ENCODE measurements around the gene CACNA1I. TPM values are rescaled to one million over a fixed set of nuclear protein-coding genes. Genes with fewer than 3 reads are reported as not detected.

The CACNA1I gene
- total RNA-seq, 1 experiment from 2014 or later = 0.15 TPM

- no peak for ATAC-seq
- Histone ChIP-seq H3K4me2 (ENCODE audit: low read length) (no peak overlapping the region), H3K9me2 (ENCODE audit: insufficient read depth) (no peaks in the 10 kb centered on the region), H4K20me1 (ENCODE audit: insufficient read depth) (no peaks in the 10 kb centered on the region), H3K4me3 (replicated peaks in 1 of 2; ENCODE audit: low read depth in 1 of 2, low read length in 2 of 2) (no peak overlapping the region), H3K27ac (ENCODE audit: low read depth, low read length) (no peak overlapping the region), H2AFZ (ENCODE audit: low read depth, low read length, poor library complexity, severe bottlenecking) (no peak overlapping the region), H3K27me3 (ENCODE audit: insufficient read depth, low read length) (no peaks in the 10 kb centered on the region; the same call in 1 of the 2 replicates), H3K4me1 (ENCODE audit: control insufficient read depth in 1 of 2, insufficient read depth in 2 of 2, low read length in 2 of 2) (no peaks in the 10 kb centered on the region), H3K9ac (ENCODE audit: low read length) (no peak overlapping the region), H3K79me2 (ENCODE audit: insufficient read depth, low read length) (no peaks in the 10 kb centered on the region), H3K9me3 (ENCODE audit: control insufficient read depth in 1 of 2, insufficient read depth in 1 of 2, low read depth in 1 of 2, low read length in 2 of 2) (no peaks in the 10 kb centered on the region), H3K36me3 (ENCODE audit: control insufficient read depth in 1 of 2, insufficient read depth in 2 of 2, low read length in 2 of 2) (no peaks in the 10 kb centered on the region)
- CTCF ChIA-PET = no interaction called here
- RAD21 ChIA-PET (ENCODE audit: low non-redundant PET in 1 of 2, low total read pairs in 2 of 2, uncharacterized antibody in 2 of 2, unreplicated experiment in 2 of 2) = no interaction called here
- POLR2A ChIA-PET = no interaction called here
- BruUV-seq (replicated peaks) = no TSS peak
- intact Hi-C loops (cut with micrococcal nuclease) = no loop called here
- no peak for DNase-seq (ENCODE audit: low read depth, low spot score)
- no peak for TF ChIP-seq ZBTB33 (IDR thresholded peaks at IDR 0.05; ENCODE audit: extremely low read depth, insufficient replicate concordance, low read length)
- no peak for TF ChIP-seq CTCF (IDR thresholded peaks at IDR 0.05 in 2 of 3, conservative IDR thresholded peaks at IDR 0.05 in 1 of 3; ENCODE audit: borderline replicate concordance in 1 of 3, insufficient read depth in 1 of 3, low read depth in 2 of 3, low read length in 2 of 3)
- TF ChIP-seq SRF (IDR thresholded peaks at IDR 0.05; ENCODE audit: low read depth) = no peak
- no peak for TF ChIP-seq SIN3A (IDR thresholded peaks at IDR 0.05; ENCODE audit: low read depth)
- no peak for TF ChIP-seq POLR2A (IDR thresholded peaks at IDR 0.05; ENCODE audit: borderline replicate concordance, extremely low read depth, insufficient read depth, insufficient read length)
- no peak for TF ChIP-seq RAD21 (IDR thresholded peaks at IDR 0.05; ENCODE audit: low read depth)
- TF ChIP-seq ATF3 (IDR thresholded peaks at IDR 0.05) = no peak
- TF ChIP-seq SP1 (IDR thresholded peaks at IDR 0.05; ENCODE audit: low read depth) = no peak
- TF ChIP-seq TCF7L2 (IDR thresholded peaks at IDR 0.05; ENCODE audit: borderline replicate concordance, extremely low read depth, insufficient read depth, insufficient read length) = no peak
- TF ChIP-seq CEBPB (IDR thresholded peaks at IDR 0.05; ENCODE audit: low read depth) = no peak
- no peak for TF ChIP-seq ZNF274 (IDR thresholded peaks at IDR 0.05; ENCODE audit: low read depth, low read length)
- TF ChIP-seq EZH2phosphoT487 (IDR thresholded peaks at IDR 0.05; ENCODE audit: borderline replicate concordance) = no peak
- no peak for TF ChIP-seq ELF1 (IDR thresholded peaks at IDR 0.05; ENCODE audit: borderline replicate concordance, low read depth)
- TF ChIP-seq ZFX (IDR thresholded peaks at IDR 0.05) = no peak
- TF ChIP-seq JUND (IDR thresholded peaks at IDR 0.05) = no peak
- TF ChIP-seq FOSL1 (IDR thresholded peaks at IDR 0.05; ENCODE audit: low read depth) = no peak
- no peak for TF ChIP-seq MAX (IDR thresholded peaks at IDR 0.05)
- no peak for TF ChIP-seq EGR1 (IDR thresholded peaks at IDR 0.05; ENCODE audit: low read depth)
- TF ChIP-seq YY1 (IDR thresholded peaks at IDR 0.05; ENCODE audit: extremely low read depth, insufficient replicate concordance, low read depth, low read length) = no peak
Measured at GRCh38 chr22:39581303-39581702, 10.8 kb downstream of the CACNA1I start.
